Smooth muscle cell (in vitro differentiated cells): ENCODE measurements around the gene RBFOX1. TPM values are rescaled to one million over a fixed set of nuclear protein-coding genes. Genes with fewer than 3 reads are reported as not detected.

Source experiments
- DNase-seq: peaks from one replicate; lab custom pipeline; 2025; ENCODE audit not compliant: unreplicated experiment; lab: John Stamatoyannopoulos, UW
- H2AFZ ChIP-seq: fragments of 200-600 bp; sonication (generic); 2 replicates; pipeline ENCODE4 v1.6.0; 2016; ENCODE audit warnings: antibody characterized with exemption, low read depth, mild to moderate bottlenecking
- H3F3A ChIP-seq: fragments of 200-600 bp; sonication (generic); 2 replicates; pipeline ENCODE4 v1.6.0; 2017; ENCODE audit warnings: antibody characterized with exemption, low read depth
- H3K27ac ChIP-seq: fragments of 200-600 bp; sonication (generic); 2 replicates; pipeline ENCODE4 v1.5.1; 2016; ENCODE audit warnings: low read depth, mild to moderate bottlenecking
- H3K27me3 ChIP-seq: fragments of 200-600 bp; sonication (generic); 2 replicates; pipeline ENCODE4 v1.6.1; 2016; ENCODE audit warnings: low read depth, mild to moderate bottlenecking
- H3K36me3 ChIP-seq: fragments of 200-600 bp; sonication (generic); 2 replicates; pipeline ENCODE4 v1.5.1; 2016; ENCODE audit warnings: low read depth
- H3K4me1 ChIP-seq: fragments of 200-600 bp; sonication (generic); 2 replicates; pipeline ENCODE4 v1.5.1; 2016; ENCODE audit warnings: low read depth
- H3K4me2 ChIP-seq: fragments of 200-600 bp; sonication (generic); 2 replicates; pipeline ENCODE4 v1.6.0; 2016; ENCODE audit warnings: mild to moderate bottlenecking
- H3K4me3 ChIP-seq: fragments of 200-600 bp; sonication (generic); 2 replicates; pipeline ENCODE4 v1.5.1; 2016; ENCODE audit warnings: mild to moderate bottlenecking
- H3K79me2 ChIP-seq: fragments of 200-600 bp; sonication (generic); 2 replicates; pipeline ENCODE4 v1.6.0; 2016; ENCODE audit warnings: low read depth, mild to moderate bottlenecking
- H3K9ac ChIP-seq: fragments of 200-600 bp; sonication (generic); 2 replicates; pipeline ENCODE4 v1.6.0; 2016; ENCODE audit warnings: low read depth
- H3K9me3 ChIP-seq: fragments of 200-600 bp; sonication (generic); replicated peaks from 2 replicates; pipeline ENCODE4 v1.5.1; 2016; ENCODE audit warnings: low read depth
- H4K20me1 ChIP-seq: fragments of 200-600 bp; sonication (generic); 2 replicates; pipeline ENCODE4 v1.6.0; 2016; ENCODE audit warnings: low read depth
- CTCF ChIP-seq: fragments of 200-600 bp; sonication (generic); IDR thresholded peaks from 2 replicates; pipeline ENCODE4 v1.5.1; 2017; ENCODE audit warnings: borderline replicate concordance, mild to moderate bottlenecking, antibody characterized with exemption; ENCODE audit not compliant: insufficient read depth, poor library complexity, severe bottlenecking
- WGBS: methylation state at CpG from one replicate; pipeline ENCODE4 v1.1.7; 2016; ENCODE audit warnings: low lambda C conversion rate; 5-methylcytosine and 5-hydroxymethylcytosine counted together
- polyA plus RNA-seq: library from polyadenylated mRNA; unstranded; fragments of >200 nt; fragmentation: Nextera tagmentation; extraction: Ambion mirVana; gene quantifications from 2 replicates; pipeline ENCODE4 v1.2.1, GENCODE V29; 2016
- total RNA-seq: library from RNA; depleted of rRNA; stranded (reverse); fragments of >200 nt; gene quantifications from 2 replicates; pipeline ENCODE4 v1.2.3, GENCODE V29; 2014

Gene RBFOX1
- total and polyA plus RNA-seq, 2 experiments from 2014 or later, result not detected

GRCh38 chr16:7304279-7304678, 28.4 kb upstream of the RBFOX1 start:
- H3K4me3 ChIP-seq, result no peak overlapping the region
- no peak overlapping the region for H2AFZ ChIP-seq
- TF ChIP-seq CTCF, result no peak

GRCh38 chr16:7304958-7305357, 27.7 kb upstream of the RBFOX1 start:
- H4K20me1 ChIP-seq, result no peaks in the 10 kb centered on the region
- H3K9ac ChIP-seq, result no peak overlapping the region
- WGBS, result 27% methylated on average over 4 of the region's 4 CpGs
- H3K4me3 ChIP-seq, result no peak overlapping the region
- peaks cover 88% of the 10 kb centered on the region for H3K27me3 ChIP-seq
- no peaks in the 10 kb centered on the region for H3F3A ChIP-seq
- H2AFZ ChIP-seq, result no peak overlapping the region
- DNase-seq, result no peak
- H3K9me3 ChIP-seq, result no peaks in the 10 kb centered on the region
- TF ChIP-seq CTCF, result no peak
- no peaks in the 10 kb centered on the region for H3K4me1 ChIP-seq
- H3K36me3 ChIP-seq, result no peaks in the 10 kb centered on the region
- no peaks in the 10 kb centered on the region for H3K79me2 ChIP-seq
- no peak overlapping the region for H3K4me2 ChIP-seq
- H3K27ac ChIP-seq, result no peak overlapping the region

More at GRCh38 chr16:7304279-7304678, 28.4 kb upstream of the RBFOX1 start:
- H3K4me1 ChIP-seq, result no peaks in the 10 kb centered on the region
- no peak overlapping the region for H3K4me2 ChIP-seq
- peaks cover 93% of the 10 kb centered on the region for H3K27me3 ChIP-seq
- DNase-seq, result no peak
- H3K79me2 ChIP-seq, result no peaks in the 10 kb centered on the region
- H3K9ac ChIP-seq, result no peak overlapping the region
- no peaks in the 10 kb centered on the region for H3K9me3 ChIP-seq
- H4K20me1 ChIP-seq, result no peaks in the 10 kb centered on the region
- no peaks in the 10 kb centered on the region for H3K36me3 ChIP-seq
- H3F3A ChIP-seq, result no peaks in the 10 kb centered on the region
- H3K27ac ChIP-seq, result no peak overlapping the region
- under 1% methylated on average over 25 of the region's 27 CpGs for WGBS

DNA sequence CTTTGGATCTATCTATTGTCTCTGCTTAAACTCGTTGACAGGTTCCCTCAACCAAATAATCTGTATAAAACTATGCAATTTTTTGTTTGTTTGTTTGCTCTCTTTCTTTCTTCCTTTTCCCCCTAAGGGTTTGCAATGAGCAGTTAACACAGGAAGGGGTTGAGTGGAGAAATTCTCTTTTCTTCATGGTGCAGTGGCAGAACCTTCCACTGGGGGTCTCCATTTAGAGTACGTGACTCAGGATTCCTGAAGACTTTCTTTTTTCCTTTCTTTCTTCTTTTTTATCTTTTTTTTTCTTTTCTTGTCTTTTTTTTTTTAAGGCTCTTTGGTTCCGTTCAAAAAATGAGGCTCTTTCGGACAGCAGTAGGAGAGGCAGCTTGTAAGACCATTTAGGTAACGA, 19.5 kb upstream of the RBFOX1 start:
- no peak overlapping the region for H3K9ac ChIP-seq
- no peaks in the 10 kb centered on the region for H4K20me1 ChIP-seq
- no peaks in the 10 kb centered on the region for H3K36me3 ChIP-seq
- H2AFZ ChIP-seq, result no peak overlapping the region
- no peaks in the 10 kb centered on the region for H3K79me2 ChIP-seq
- no peak overlapping the region for H3K4me3 ChIP-seq
- H3K4me1 ChIP-seq, result no peaks in the 10 kb centered on the region
- TF ChIP-seq CTCF, result peak; percentile 65
- no peaks in the 10 kb centered on the region for H3K9me3 ChIP-seq
- DNase-seq, result no peak
- no peak overlapping the region for H3K27ac ChIP-seq
- H3F3A ChIP-seq, result no peaks in the 10 kb centered on the region
- peaks cover 12% of the 10 kb centered on the region for H3K27me3 ChIP-seq
- H3K4me2 ChIP-seq, result no peak overlapping the region
- WGBS, result 38% methylated on average over 5 of the region's 5 CpGs

GRCh38 chr16:7314163-7314562, 18.5 kb upstream of the RBFOX1 start:
- Histone ChIP-seq H2AFZ (no peak overlapping the region), H3K27me3 (peaks cover 5% of the 10 kb centered on the region), H3K4me2 (no peak overlapping the region), H3K79me2 (no peaks in the 10 kb centered on the region), H3K36me3 (no peaks in the 10 kb centered on the region), H3K9me3 (no peaks in the 10 kb centered on the region), H3K4me3 (no peak overlapping the region), H3F3A (no peaks in the 10 kb centered on the region), H3K4me1 (no peaks in the 10 kb centered on the region), H3K27ac (no peak overlapping the region), H4K20me1 (no peaks in the 10 kb centered on the region), H3K9ac (no peak overlapping the region)
- 90% methylated on average over 12 of the region's 12 CpGs for WGBS
- TF ChIP-seq CTCF, result no peak
- no peak for DNase-seq
